HEK293 (cell line): ENCODE results near the gene SYAP1.

Experiments used
- TCF7L2 ChIP-seq: IDR thresholded peaks from 2 replicates; pipeline ENCODE4 v1.6.1; 2011; ENCODE audit warnings: low read depth, mild to moderate bottlenecking, inconsistent platforms, low read length, moderate library complexity, borderline replicate concordance
- ZBTB20 ChIP-seq: fragments of 450-650 bp; formaldehyde crosslinking; IDR thresholded peaks from 2 replicates; pipeline ENCODE4 v1.5.1; 2016; ENCODE audit warnings: missing biosample characterization, missing genetic modification characterization
- ZBTB8A ChIP-seq: fragments of 450-650 bp; formaldehyde crosslinking; IDR thresholded peaks from 2 replicates; pipeline ENCODE4 v1.5.1; 2016; ENCODE audit warnings: missing biosample characterization, missing genetic modification characterization
- ZNF37A ChIP-seq: fragments of 450-650 bp; IDR thresholded peaks from 2 replicates; pipeline ENCODE4 v1.5.1; 2018; ENCODE audit warnings: missing biosample characterization, missing genetic modification characterization
- ZNF529 ChIP-seq: fragments of 450-650 bp; formaldehyde crosslinking; IDR thresholded peaks from 2 replicates; pipeline ENCODE4 v1.5.1; 2017; ENCODE audit warnings: missing genetic modification characterization, missing biosample characterization; ENCODE audit not compliant: insufficient replicate concordance
- ZNF660 ChIP-seq: fragments of 450-650 bp; IDR thresholded peaks from 2 replicates; pipeline ENCODE4 v1.5.1; 2018; ENCODE audit warnings: missing biosample characterization, mild to moderate bottlenecking, missing genetic modification characterization
- TF ChIP-seq, protein P1 (sequence below): fragments of 450-650 bp; formaldehyde crosslinking; IDR thresholded peaks from 2 replicates; pipeline ENCODE4 v1.5.1; 2016; ENCODE audit warnings: missing biosample characterization, missing genetic modification characterization

DNA sequence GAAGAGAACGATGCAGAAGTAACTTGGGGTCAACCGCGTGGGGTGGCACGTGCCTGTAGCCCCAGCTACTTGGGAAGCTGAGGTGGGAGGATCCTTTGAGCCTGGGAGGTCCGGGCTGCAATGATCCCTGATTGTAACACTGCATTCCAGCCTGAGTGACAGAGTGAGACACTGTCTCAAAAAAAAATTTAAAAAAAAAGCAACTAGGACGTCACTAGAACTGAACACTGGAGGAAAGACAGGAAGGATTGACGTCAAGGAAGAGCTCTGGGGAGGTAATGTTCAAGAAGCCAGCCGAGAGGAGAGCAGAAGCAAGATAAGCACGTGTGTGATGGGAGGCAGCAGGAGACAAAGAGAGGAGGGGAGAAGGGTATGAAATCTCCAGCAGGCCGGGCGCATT, 40.7 kb upstream of the SYAP1 start:
- TF ChIP-seq ZNF529 (tag by site-specific recombination) = no peak
- TF ChIP-seq, protein P1, sequence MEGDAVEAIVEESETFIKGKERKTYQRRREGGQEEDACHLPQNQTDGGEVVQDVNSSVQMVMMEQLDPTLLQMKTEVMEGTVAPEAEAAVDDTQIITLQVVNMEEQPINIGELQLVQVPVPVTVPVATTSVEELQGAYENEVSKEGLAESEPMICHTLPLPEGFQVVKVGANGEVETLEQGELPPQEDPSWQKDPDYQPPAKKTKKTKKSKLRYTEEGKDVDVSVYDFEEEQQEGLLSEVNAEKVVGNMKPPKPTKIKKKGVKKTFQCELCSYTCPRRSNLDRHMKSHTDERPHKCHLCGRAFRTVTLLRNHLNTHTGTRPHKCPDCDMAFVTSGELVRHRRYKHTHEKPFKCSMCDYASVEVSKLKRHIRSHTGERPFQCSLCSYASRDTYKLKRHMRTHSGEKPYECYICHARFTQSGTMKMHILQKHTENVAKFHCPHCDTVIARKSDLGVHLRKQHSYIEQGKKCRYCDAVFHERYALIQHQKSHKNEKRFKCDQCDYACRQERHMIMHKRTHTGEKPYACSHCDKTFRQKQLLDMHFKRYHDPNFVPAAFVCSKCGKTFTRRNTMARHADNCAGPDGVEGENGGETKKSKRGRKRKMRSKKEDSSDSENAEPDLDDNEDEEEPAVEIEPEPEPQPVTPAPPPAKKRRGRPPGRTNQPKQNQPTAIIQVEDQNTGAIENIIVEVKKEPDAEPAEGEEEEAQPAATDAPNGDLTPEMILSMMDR (tag by site-specific recombination) = no peak
- no peak for TF ChIP-seq ZBTB20 (tag by site-specific recombination)
- TF ChIP-seq ZNF660 = no peak
- no peak for TF ChIP-seq ZBTB8A (tag by site-specific recombination)
- TF ChIP-seq ZNF37A = no peak
- no peak for TF ChIP-seq TCF7L2
